HL-60 (cell line): ENCODE data around the gene MANSC4.

ENCODE experiments used
- DNase-seq, 2 experiments: peaks; one replicate each; pipeline ENCODE4 v3.0.0-alpha.2; 2010 to 2020; ENCODE audit warnings: low read depth in 1 of 2, low spot score in 1 of 2
- H3K27ac ChIP-seq: fragments of 250-450 bp; sonication (Bioruptor Pico); replicated peaks from 2 replicates; pipeline ENCODE4 v1.5.1; 2020; ENCODE audit warnings: mild to moderate bottlenecking, moderate library complexity
- H3K27me3 ChIP-seq: fragments of 250-450 bp; sonication (Bioruptor Pico); 2 replicates; pipeline ENCODE4 v1.5.1; 2021; ENCODE audit warnings: mild to moderate bottlenecking, moderate library complexity; ENCODE audit not compliant: insufficient read depth, poor library complexity, severe bottlenecking
- H3K4me3 ChIP-seq: replicated peaks from 2 replicates; pipeline ENCODE4 v1.5.1; 2011; ENCODE audit warnings: mild to moderate bottlenecking, control low read depth, low read length; ENCODE audit not compliant: insufficient read depth
- CTCF ChIP-seq: IDR thresholded peaks from one replicate; pipeline ENCODE4 v1.5.1; 2011; ENCODE audit warnings: low read length, control low read depth, inconsistent platforms; ENCODE audit not compliant: insufficient read depth
- GABPA ChIP-seq: IDR thresholded peaks from 2 replicates; pipeline ENCODE4 v1.6.1; 2012; ENCODE audit warnings: low read depth
- POLR2AphosphoS5 ChIP-seq: IDR thresholded peaks from 2 replicates; pipeline ENCODE4 v1.6.1; 2012; ENCODE audit warnings: low read depth
- REST ChIP-seq: IDR thresholded peaks from 2 replicates; pipeline ENCODE4 v1.6.1; 2012; ENCODE audit warnings: low read depth; ENCODE audit not compliant: insufficient replicate concordance
- SPI1 ChIP-seq: IDR thresholded peaks from 2 replicates; pipeline ENCODE4 v1.6.1; 2012; ENCODE audit warnings: low read depth, mild to moderate bottlenecking, borderline replicate concordance

Gene MANSC4

GRCh38 chr12:27812502-27812901 lies 32.5 kb upstream of the MANSC4 start:
- no peak for TF ChIP-seq SPI1
- no peak for TF ChIP-seq POLR2AphosphoS5
- no peak for TF ChIP-seq REST
- TF ChIP-seq CTCF = no peak
- TF ChIP-seq GABPA = no peak
- DNase-seq = no peak
- H3K4me3 ChIP-seq = no peak overlapping the region
- H3K27me3 ChIP-seq = no peaks in the 10 kb centered on the region
- no peak overlapping the region for H3K27ac ChIP-seq

GRCh38 chr12:27810756-27811155 lies 30.7 kb upstream of the MANSC4 start:
- Histone ChIP-seq H3K27me3 (no peaks in the 10 kb centered on the region), H3K4me3 (no peak overlapping the region), H3K27ac (no peak overlapping the region)
- TF ChIP-seq GABPA (no peak), POLR2AphosphoS5 (no peak), REST (no peak), SPI1 (no peak), CTCF (no peak)
- DNase-seq = no peak

- H3K4me3 ChIP-seq = no peak overlapping the region
- TF ChIP-seq POLR2AphosphoS5 (no peak), GABPA (no peak), SPI1 (no peak), REST (no peak), CTCF (no peak)
- no peak overlapping the region for H3K27ac ChIP-seq
- no peak for DNase-seq
- H3K27me3 ChIP-seq = no peaks in the 10 kb centered on the region
Observed at GRCh38 chr12:27808841-27809240, 28.8 kb upstream of the MANSC4 start.
